Lower leg skin (tissue), 3 donors: ENCODE data around the gene GRB7.

Source experiments
- CTCF ChIP-seq, 3 donors: fragments of 450-650 bp; IDR thresholded peaks; one replicate each; pipeline ENCODE4 v1.5.1; 2016; ENCODE audit warnings: antibody characterized with exemption in 3 of 3, mild to moderate bottlenecking in 3 of 3, moderate library complexity in 2 of 3
- POLR2A ChIP-seq, 2 donors: fragments of 450-650 bp; IDR thresholded peaks; one replicate each; pipeline ENCODE4 v1.6.1; 2016 to 2017; ENCODE audit warnings: antibody characterized with exemption in 2 of 2, mild to moderate bottlenecking in 1 of 2, moderate library complexity in 1 of 2

DNA sequence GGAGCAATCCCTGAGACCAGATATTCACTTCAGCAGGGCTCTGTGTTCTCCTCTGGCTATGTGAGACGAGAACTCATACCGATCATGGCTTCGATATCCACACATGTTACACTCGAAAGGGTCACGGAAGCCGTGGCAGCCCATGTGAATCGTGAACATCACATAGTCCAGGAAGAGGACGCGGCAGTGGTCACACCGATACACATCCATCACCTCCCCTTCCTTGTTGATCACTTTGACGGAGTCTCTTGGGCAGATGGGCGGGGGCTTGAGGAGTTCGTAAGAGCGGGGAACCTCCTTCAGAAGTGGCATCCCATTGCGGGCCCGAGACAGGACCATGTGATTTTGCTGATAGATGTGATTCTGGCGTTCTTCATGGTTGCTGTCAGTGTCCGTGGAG, 28.0 kb downstream of the GRB7 start:
- TF ChIP-seq CTCF (IDR thresholded peaks at IDR 0.05) = no peak
- TF ChIP-seq POLR2A (IDR thresholded peaks at IDR 0.05) = no peak
